Activated naive CD8-positive, alpha-beta T cell (primary cell): ENCODE measurements around the gene PRICKLE2.
"Not testable (repeated sequence)": the region's sequence is repeated elsewhere in the genome, so short reads cannot be mapped to it uniquely, and the experiment has no call there.

Experiments
- H3K27ac Mint-ChIP-seq: one replicate; pipeline ENCODE4 v1.8.0; 2021; ENCODE audit warnings: mixed read lengths
- H3K27me3 Mint-ChIP-seq: one replicate; pipeline ENCODE4 v1.8.0; 2021; ENCODE audit warnings: mixed read lengths
- H3K36me3 Mint-ChIP-seq: one replicate; pipeline ENCODE4 v1.8.0; 2021; ENCODE audit warnings: mixed read lengths
- H3K4me1 Mint-ChIP-seq: one replicate; pipeline ENCODE4 v1.8.0; 2021; ENCODE audit warnings: low read depth, mixed read lengths
- H3K4me3 Mint-ChIP-seq: one replicate; pipeline ENCODE4 v1.8.0; 2021; ENCODE audit warnings: mild to moderate bottlenecking, mixed read lengths
- H3K9me3 Mint-ChIP-seq: one replicate; pipeline ENCODE4 v1.8.0; 2021; ENCODE audit warnings: low read depth, mixed read lengths

PRICKLE2 gene

DNA sequence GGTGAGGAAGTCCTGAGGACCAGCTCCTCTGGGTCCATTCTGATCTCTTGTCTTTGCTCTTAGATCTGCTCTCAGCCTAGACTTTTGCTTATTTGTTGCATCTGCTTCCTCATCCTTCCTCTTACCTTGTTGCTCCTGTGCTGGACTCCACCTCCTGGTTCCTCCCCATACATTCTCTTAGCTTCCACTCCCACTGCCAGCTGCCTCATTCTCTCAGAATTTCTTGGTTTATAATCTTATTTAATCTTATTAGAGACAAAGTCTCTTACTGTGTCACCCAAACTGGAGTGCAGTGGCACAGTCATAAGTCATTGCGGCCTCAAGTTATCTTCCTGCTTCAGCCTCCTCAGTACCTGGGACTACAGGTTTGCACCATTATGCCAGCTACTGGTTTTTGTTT lies 133.8 kb downstream of the PRICKLE2 start:
- no peaks in the 10 kb centered on the region for H3K4me1 Mint-ChIP-seq
- no peak overlapping the region for H3K27ac Mint-ChIP-seq
- H3K36me3 Mint-ChIP-seq: no peaks in the 10 kb centered on the region
- H3K9me3 Mint-ChIP-seq: no peaks in the 10 kb centered on the region
- H3K27me3 Mint-ChIP-seq: peaks cover 3% of the 10 kb centered on the region
- H3K4me3 Mint-ChIP-seq: no peak overlapping the region

DNA sequence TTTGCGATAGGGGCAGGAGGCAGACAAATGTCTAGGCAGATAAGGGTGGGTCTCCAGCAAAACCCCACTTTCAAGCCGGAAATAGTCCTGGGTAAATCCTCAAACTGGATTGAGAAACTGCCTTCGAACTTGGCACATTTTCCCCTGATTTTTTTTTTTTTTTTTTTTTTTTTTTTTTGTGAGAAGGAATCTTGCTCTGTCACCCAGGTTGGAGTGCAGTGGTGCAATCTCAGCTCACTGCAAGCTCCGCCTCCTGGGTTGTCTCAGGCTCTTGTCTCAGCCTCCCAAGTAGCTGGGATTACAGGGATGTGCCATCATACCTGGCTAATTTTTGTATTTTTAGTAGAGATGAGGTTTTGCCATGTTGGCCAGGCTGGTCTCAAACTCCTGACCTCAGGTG lies 135.9 kb downstream of the PRICKLE2 start:
- not testable (repeated sequence) for H3K27ac Mint-ChIP-seq, H3K27me3 Mint-ChIP-seq, H3K4me1 Mint-ChIP-seq, H3K4me3 Mint-ChIP-seq, H3K9me3 Mint-ChIP-seq, H3K36me3 Mint-ChIP-seq

DNA sequence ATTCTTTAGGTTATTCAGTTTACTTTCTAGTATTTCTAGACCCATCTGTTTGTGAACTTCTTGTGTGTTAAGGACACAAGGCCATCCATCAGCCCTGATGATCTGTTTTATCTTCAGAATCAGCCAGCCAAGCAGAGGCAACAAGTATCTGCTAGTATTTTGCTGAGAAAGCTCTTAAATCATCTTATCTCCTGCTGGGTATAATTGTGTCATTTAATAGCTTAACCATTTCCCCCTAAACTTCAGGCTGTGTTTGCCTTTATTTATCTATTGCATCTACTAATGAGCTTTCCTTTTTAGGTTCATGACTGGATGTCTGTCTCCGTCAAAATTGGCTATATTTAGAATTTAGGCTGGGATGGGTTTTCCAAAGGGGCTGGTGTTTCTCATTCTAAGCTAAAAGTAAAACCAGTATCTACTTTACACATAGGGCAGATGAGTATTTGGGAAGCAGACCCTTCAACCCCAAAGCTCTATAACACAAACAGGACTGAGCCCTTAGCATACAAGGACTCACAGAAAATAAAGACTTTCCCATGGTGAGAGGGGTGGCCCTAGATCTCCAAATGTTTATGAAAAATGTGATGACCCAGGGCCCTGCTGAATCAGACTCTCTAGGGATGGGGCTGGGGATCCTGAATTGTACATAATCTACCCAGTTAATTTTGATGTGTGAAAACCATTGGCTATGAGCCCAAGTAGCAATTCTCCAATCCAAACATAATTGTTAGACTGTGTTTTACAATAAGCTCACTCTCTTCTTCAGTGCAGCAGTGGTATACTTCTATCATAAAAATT lies 136.7 kb downstream of the PRICKLE2 start:
- Mint-ChIP-seq H3K36me3 (no peaks in the 10 kb centered on the region), H3K9me3 (no peaks in the 10 kb centered on the region), H3K27me3 (peaks cover 2% of the 10 kb centered on the region), H3K4me3 (no peak overlapping the region), H3K27ac (no peak overlapping the region), H3K4me1 (no peaks in the 10 kb centered on the region)

DNA sequence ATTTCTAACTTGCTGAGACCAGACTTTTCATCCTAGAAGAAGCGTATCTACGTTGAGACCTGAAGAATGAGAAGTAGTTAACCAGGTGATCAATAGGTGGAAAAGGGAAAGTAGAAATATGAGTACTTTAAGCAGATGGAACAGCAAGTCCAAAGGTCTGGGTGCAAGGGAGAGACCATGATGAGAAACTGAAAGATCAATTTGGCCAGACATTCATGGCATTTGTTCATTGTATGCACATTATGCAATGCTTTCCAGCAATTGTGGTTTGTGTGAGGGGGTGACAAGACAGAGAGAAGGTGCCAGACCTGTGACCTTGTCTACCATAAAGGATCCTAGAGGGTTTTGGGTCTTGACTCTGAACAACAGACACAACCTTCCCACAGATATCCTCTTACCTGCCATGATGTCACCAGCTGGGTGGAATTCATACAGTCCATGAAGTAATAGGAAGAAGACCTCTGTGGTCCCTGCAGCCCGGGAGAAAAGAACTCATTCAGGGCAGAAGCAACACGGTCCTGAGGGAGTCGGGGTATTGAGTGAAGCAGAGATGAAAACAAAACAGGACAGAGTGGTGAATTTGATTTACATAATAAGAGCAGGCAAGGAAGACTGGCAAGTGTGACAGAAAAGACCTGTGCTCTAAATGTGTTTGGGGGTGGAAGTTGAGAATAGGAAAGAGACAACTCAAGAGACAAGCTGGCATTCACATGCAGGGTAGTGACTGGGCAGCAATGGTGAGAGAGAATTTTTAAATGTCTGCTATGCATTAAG lies 138.6 kb downstream of the PRICKLE2 start:
- H3K36me3 Mint-ChIP-seq: no peaks in the 10 kb centered on the region
- no peaks in the 10 kb centered on the region for H3K27me3 Mint-ChIP-seq
- no peaks in the 10 kb centered on the region for H3K9me3 Mint-ChIP-seq
- no peaks in the 10 kb centered on the region for H3K4me1 Mint-ChIP-seq
- no peak overlapping the region for H3K27ac Mint-ChIP-seq
- no peak overlapping the region for H3K4me3 Mint-ChIP-seq

DNA sequence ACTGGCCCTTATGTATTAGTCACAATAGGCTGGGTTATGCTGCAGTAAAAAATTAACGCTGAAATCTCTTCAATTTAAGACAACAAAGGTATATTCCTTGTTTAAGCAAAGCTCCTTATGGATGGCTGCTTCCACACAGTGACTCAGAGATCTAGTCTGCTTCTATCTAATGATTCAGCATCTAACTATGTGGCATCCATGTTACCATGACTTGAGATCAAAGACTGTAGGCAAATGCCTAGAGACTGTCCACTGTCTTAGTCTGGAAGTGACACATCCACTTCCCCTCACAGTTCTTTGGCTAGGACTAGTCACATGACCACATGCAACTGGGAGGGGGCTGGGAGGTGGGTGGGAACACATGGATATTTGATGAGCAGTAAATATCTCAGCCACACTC lies 140.6 kb downstream of the PRICKLE2 start:
- no peaks in the 10 kb centered on the region for H3K36me3 Mint-ChIP-seq
- H3K27ac Mint-ChIP-seq: no peak overlapping the region
- H3K4me3 Mint-ChIP-seq: no peak overlapping the region
- H3K9me3 Mint-ChIP-seq: no peaks in the 10 kb centered on the region
- peaks cover 2% of the 10 kb centered on the region for H3K27me3 Mint-ChIP-seq
- no peaks in the 10 kb centered on the region for H3K4me1 Mint-ChIP-seq

DNA sequence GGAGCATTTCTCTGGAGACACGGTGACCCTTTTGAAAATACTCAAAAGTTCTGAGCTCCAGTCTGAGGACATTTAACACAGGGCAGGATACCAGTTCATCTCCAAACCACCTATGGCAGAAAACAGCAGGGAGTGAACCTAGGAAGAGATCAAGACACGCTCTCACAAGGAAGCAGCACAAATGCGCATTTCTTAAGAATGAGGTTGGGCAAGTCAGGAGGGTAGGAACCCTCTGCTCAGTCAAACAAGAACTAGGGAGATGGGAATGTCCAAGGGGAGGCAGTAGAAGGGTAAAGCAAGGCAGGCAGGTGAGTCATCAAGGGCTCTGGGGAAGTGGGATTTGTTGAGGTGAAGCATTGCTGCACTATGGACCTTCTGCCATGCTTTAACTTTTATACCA lies 141.7 kb downstream of the PRICKLE2 start:
- no peaks in the 10 kb centered on the region for H3K36me3 Mint-ChIP-seq
- no peaks in the 10 kb centered on the region for H3K9me3 Mint-ChIP-seq
- peaks cover 2% of the 10 kb centered on the region for H3K27me3 Mint-ChIP-seq
- no peak overlapping the region for H3K27ac Mint-ChIP-seq
- no peak overlapping the region for H3K4me3 Mint-ChIP-seq
- H3K4me1 Mint-ChIP-seq: no peaks in the 10 kb centered on the region

DNA sequence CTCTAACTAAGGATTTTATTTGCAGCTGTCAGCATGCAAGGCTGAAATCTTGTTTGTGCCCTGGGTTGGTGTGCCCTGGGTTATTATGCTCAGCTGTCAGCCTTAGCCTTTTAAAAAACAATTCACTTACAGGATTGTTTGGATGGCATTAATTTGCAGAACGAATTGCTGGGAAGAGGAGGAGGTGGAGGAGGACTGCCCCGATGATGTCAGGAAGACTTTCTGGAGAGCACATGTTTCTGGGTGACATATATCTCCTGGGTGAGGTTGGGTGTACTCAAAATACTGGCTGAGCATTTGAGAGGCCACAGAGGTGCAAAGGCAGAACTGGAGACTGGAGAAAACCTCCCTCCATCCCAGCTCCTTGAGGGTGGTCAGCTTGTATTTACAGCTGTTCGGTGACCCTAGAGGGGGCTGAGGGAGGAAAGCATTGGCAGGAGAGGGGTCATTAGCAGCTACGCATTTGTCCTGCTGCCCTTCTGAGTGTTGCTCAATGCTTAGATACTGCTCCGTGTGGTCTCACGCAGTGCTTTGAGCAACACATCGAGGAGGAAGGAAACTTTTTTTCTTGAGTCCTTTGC lies 142.2 kb downstream of the PRICKLE2 start:
- Mint-ChIP-seq H3K27me3 (peaks cover 4% of the 10 kb centered on the region), H3K27ac (no peak overlapping the region), H3K9me3 (no peaks in the 10 kb centered on the region), H3K36me3 (no peaks in the 10 kb centered on the region), H3K4me1 (no peaks in the 10 kb centered on the region), H3K4me3 (no peak overlapping the region)

DNA sequence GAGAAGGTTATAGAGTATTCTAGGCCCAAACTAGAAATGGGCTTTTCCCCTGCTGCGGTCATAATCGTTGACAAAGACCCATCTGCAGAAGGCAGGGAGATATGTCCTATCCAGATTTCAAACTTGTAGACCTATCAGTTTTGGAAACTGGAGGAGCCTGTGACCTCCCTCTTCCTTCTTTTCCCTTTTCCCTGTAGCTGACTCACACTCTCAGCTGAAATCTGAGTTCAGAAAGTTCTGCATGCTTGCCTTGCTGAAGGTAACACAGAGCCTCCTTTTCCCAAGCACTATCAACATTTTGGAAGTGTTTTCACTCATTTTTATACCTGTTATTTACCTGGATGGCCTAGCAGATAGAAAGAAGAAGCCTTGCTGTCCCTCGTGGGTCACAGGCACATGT lies 142.9 kb downstream of the PRICKLE2 start:
- H3K4me1 Mint-ChIP-seq: no peaks in the 10 kb centered on the region
- no peaks in the 10 kb centered on the region for H3K9me3 Mint-ChIP-seq
- H3K36me3 Mint-ChIP-seq: no peaks in the 10 kb centered on the region
- no peak overlapping the region for H3K4me3 Mint-ChIP-seq
- no peak overlapping the region for H3K27ac Mint-ChIP-seq
- peaks cover 4% of the 10 kb centered on the region for H3K27me3 Mint-ChIP-seq

DNA sequence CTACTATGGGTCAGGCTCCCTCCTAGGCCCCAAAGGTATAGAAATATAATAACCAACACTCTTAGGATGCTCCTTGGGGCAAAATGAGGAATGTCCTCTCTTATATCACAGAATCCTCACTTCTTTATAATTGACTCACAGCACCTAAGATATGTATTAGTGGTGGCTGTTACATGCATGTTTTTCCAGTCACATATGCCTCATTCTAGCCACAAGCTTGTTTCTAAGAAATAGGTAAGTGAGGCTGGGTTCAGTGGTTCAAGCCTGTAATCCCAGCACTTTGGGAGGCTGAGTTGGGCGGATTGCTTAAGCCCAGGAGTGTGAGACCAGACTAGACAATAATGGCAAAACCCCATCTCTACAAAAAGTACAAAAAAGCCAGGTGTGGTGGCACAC lies 144.0 kb downstream of the PRICKLE2 start:
- Mint-ChIP-seq H3K36me3 (no peaks in the 10 kb centered on the region), H3K27me3 (peaks cover 4% of the 10 kb centered on the region), H3K27ac (no peak overlapping the region), H3K9me3 (no peaks in the 10 kb centered on the region), H3K4me3 (no peak overlapping the region), H3K4me1 (no peaks in the 10 kb centered on the region)

DNA sequence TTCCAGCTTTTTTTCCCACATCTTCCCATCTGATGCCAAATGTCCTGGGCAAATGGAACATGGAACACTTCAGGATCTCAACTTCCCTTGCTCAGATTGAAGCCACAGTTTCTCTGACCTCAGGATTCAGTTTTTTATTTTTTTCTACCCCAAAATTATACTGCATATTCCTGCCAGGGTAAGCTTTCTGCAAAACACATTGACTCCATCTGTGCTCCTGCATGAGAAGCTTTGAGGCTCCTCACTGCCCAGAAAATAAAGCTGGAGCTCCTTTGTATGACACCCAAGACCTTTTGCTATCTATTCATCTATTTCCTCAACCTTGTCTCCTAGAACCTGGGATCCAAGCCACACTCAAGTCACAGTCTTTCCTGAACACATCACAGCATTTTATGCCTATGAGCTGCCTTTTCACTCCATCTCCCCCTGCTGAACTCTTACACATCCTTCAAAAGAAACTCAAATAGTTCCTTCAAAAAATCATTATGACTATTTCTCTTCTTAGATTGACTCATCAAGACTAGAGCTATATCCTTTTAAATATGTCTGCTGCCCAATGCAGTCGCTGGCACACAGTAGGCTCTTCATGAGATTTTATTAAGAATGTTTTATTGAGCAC lies 144.5 kb downstream of the PRICKLE2 start:
- no peak overlapping the region for H3K4me3 Mint-ChIP-seq
- H3K27ac Mint-ChIP-seq: no peak overlapping the region
- no peaks in the 10 kb centered on the region for H3K36me3 Mint-ChIP-seq
- H3K9me3 Mint-ChIP-seq: no peaks in the 10 kb centered on the region
- H3K27me3 Mint-ChIP-seq: peaks cover 5% of the 10 kb centered on the region
- H3K4me1 Mint-ChIP-seq: no peaks in the 10 kb centered on the region

DNA sequence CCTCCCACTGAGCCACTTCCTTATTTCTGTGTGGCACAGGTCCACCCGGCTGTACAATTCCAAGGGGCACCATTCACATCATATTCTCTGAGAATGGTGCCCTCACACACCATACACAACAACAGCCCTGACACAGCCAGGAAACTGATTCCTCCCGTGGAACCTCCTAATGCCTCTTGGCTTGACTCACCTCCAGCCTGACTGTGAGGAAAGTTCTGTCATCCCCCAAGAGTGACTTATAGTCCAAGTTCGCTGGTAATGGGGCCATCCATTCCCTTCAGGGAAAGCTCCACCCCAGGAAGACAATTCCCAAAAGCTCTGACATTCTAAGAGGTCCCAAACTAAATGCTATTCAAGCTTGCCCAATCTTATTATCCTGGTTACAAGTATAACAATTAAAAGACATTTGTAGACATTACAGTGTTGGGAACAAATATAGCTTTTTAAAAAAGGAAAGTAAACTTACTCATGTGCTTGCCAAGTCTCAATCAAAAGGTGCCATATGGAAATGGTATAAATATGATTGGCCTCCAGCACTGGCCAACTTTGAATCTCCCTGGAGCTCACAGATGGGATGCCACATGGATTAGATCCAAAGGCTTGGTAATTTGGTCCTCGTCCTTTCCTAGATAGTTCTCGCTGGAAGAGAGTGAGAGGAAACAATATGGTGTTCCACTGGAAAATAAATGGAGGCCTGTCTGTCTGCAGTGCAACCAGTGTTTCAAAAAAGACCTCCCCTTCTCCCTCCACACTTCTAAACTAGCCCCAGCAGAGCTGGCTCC lies 145.7 kb downstream of the PRICKLE2 start:
- Mint-ChIP-seq H3K4me1 (no peaks in the 10 kb centered on the region), H3K4me3 (no peak overlapping the region), H3K9me3 (no peaks in the 10 kb centered on the region), H3K27ac (no peak overlapping the region), H3K36me3 (no peaks in the 10 kb centered on the region), H3K27me3 (peaks cover 10% of the 10 kb centered on the region)

DNA sequence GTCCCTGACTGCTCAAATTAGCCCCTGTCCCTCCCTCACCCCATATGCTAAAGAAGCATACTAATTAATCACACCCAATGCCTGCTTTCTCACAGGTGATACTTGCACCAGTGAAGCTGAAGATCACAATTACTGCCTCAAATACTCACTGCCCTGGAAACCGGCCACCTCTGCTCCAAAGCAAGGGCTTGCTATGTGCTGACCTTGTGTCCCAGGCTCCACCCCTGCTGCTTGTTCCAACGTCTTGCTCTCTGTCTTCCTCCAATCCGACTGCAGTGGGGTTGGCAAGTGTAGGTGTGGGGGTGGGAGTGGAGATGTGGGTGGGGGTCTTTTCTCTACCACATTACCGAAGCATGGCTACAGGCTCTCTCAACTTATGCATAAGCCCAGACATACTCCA lies 146.3 kb downstream of the PRICKLE2 start:
- Mint-ChIP-seq H3K4me3 (no peak overlapping the region), H3K27ac (no peak overlapping the region), H3K36me3 (no peaks in the 10 kb centered on the region)

DNA sequence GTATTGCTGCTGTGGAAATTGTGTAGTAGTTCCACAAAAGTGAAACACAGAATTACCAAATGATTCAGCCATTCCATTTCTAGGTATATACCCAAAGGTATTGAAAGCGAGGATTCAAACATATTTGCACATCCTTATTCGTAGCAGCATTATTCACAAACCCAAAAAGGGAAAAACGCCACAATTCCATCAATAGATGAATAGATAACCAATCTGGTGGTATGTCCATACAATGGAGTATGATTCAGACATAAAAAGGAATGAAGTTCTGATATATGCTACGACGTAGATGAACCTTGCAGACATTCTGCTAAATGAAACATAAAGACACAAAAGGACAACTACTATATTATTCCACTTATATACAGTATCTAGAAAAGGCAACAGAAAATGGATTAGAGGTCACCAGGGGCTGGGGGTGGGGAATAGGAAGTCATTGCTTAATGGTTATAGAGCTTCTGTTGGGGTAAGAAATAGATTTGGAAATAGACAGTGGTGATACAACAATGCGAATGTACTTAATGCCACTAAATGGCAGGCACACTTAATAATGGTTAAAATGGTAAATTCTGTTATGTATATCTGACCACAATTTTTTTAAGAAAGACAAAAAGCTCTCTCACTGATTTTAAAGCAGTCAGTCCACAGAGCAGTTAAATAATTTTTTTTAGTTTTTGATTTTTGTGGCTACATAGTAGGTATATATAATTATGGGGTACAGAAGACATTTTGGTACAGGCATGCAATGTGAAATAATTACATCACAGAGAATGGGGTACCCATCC lies 150.2 kb downstream of the PRICKLE2 start:
- Mint-ChIP-seq H3K27ac (no peak overlapping the region), H3K4me3 (no peak overlapping the region), H3K4me1 (no peaks in the 10 kb centered on the region), H3K36me3 (no peaks in the 10 kb centered on the region), H3K27me3 (peaks cover 25% of the 10 kb centered on the region), H3K9me3 (no peaks in the 10 kb centered on the region)

More for the DNA sequence above, 146.3 kb downstream of the PRICKLE2 start:
- no peaks in the 10 kb centered on the region for H3K9me3 Mint-ChIP-seq
- H3K27me3 Mint-ChIP-seq: peaks cover 10% of the 10 kb centered on the region
- no peaks in the 10 kb centered on the region for H3K4me1 Mint-ChIP-seq

DNA sequence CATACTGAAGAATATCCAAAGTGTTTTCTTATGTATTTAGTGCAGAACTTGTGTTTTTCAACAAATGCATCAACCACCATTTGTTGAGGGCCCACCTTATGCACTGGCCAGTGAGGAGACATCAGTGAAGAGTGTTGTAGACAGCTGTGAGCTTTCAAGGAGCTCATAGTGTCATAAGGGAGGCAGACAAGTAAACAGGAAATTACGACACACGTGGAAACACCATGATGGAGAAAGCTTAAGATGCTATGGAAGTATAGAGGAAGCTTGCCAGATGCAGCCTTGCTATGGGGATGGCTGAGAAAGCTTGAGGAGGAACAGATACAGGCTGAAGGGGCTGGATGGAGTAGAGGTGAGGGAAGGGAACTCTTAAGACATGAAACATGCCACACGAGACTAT lies 151.2 kb downstream of the PRICKLE2 start:
- peaks cover 25% of the 10 kb centered on the region for H3K27me3 Mint-ChIP-seq
- H3K4me3 Mint-ChIP-seq: no peak overlapping the region
- no peaks in the 10 kb centered on the region for H3K36me3 Mint-ChIP-seq
- H3K9me3 Mint-ChIP-seq: no peaks in the 10 kb centered on the region
- H3K4me1 Mint-ChIP-seq: no peaks in the 10 kb centered on the region
- H3K27ac Mint-ChIP-seq: no peak overlapping the region
